ENCODE measurements around the gene INHBC.
"Not testable (repeated sequence)": the region's sequence is repeated elsewhere in the genome, so short reads cannot be mapped to it uniquely, and the experiment has no call there.

Gene INHBC

GRCh38 chr12:57491393-57492280 lies 57.1 kb downstream of the INHBC start:
- H3K27ac ChIP-seq (ENCODE audit: low read depth, low read length), result no peak overlapping the region
- H3K4me3 ChIP-seq (ENCODE audit: low read length), result no peak overlapping the region
- H3K9me3 ChIP-seq (ENCODE audit: insufficient read depth, low read depth, low read length), result peaks cover 5% of the 10 kb centered on the region; the same call in 1 of the 2 replicates
- WGBS, result 96% methylated on average over 15 of the region's 15 CpGs
- peaks cover 56% of the 10 kb centered on the region for H3K36me3 ChIP-seq (ENCODE audit: insufficient read depth, low read length)
- no peaks in the 10 kb centered on the region for H3K27me3 ChIP-seq (ENCODE audit: insufficient read depth, low read length)
- no peak overlapping the region for H3K9ac ChIP-seq (ENCODE audit: low read depth, low read length)
- H3K4me1 ChIP-seq (ENCODE audit: insufficient read depth, low read length), result peaks cover 6% of the 10 kb centered on the region; the same call in 1 of the 2 replicates

- H3K4me1 ChIP-seq (ENCODE audit: insufficient read depth, low read length); H3K4me3 ChIP-seq (ENCODE audit: low read length); H3K27me3 ChIP-seq (ENCODE audit: insufficient read depth, low read length); H3K9me3 ChIP-seq (ENCODE audit: insufficient read depth, low read depth, low read length); H3K9ac ChIP-seq (ENCODE audit: low read depth, low read length); H3K27ac ChIP-seq (ENCODE audit: low read depth, low read length): not testable (repeated sequence)
- WGBS, result 93% methylated on average over 48 of the region's 48 CpGs
- peaks cover 72% of the 10 kb centered on the region for H3K36me3 ChIP-seq (ENCODE audit: insufficient read depth, low read length)
Measured at GRCh38 chr12:57495051-57495701, 60.6 kb downstream of the INHBC start.

GRCh38 chr12:57496822-57497221 lies 62.2 kb downstream of the INHBC start:
- Histone ChIP-seq H3K4me1 (ENCODE audit: insufficient read depth, low read length) (no peaks in the 10 kb centered on the region), H3K9me3 (ENCODE audit: insufficient read depth, low read depth, low read length) (peaks cover 5% of the 10 kb centered on the region; the same call in 1 of the 2 replicates), H3K4me3 (ENCODE audit: low read length) (no peak overlapping the region), H3K36me3 (ENCODE audit: insufficient read depth, low read length) (peaks cover 72% of the 10 kb centered on the region), H3K27ac (ENCODE audit: low read depth, low read length) (no peak overlapping the region), H3K9ac (ENCODE audit: low read depth, low read length) (no peak overlapping the region), H3K27me3 (ENCODE audit: insufficient read depth, low read length) (no peaks in the 10 kb centered on the region)

GRCh38 chr12:57497223-57498131 lies 62.9 kb downstream of the INHBC start:
- Histone ChIP-seq H3K36me3 (ENCODE audit: insufficient read depth, low read length) (peaks cover 72% of the 10 kb centered on the region), H3K4me3 (ENCODE audit: low read length) (no peak overlapping the region), H3K9ac (ENCODE audit: low read depth, low read length) (no peak overlapping the region), H3K4me1 (ENCODE audit: insufficient read depth, low read length) (no peaks in the 10 kb centered on the region), H3K9me3 (ENCODE audit: insufficient read depth, low read depth, low read length) (peaks cover 5% of the 10 kb centered on the region; the same call in 1 of the 2 replicates), H3K27ac (ENCODE audit: low read depth, low read length) (no peak overlapping the region), H3K27me3 (ENCODE audit: insufficient read depth, low read length) (no peaks in the 10 kb centered on the region)
- 96% methylated on average over 12 of the region's 12 CpGs for WGBS

- no peaks in the 10 kb centered on the region for H3K9me3 ChIP-seq (ENCODE audit: insufficient read depth, low read depth, low read length)
- no peak overlapping the region for H3K27ac ChIP-seq (ENCODE audit: low read depth, low read length)
- 93% methylated on average over 9 of the region's 9 CpGs for WGBS
- H3K36me3 ChIP-seq (ENCODE audit: insufficient read depth, low read length), result peaks cover 73% of the 10 kb centered on the region
- H3K9ac ChIP-seq (ENCODE audit: low read depth, low read length), result no peak overlapping the region
- no peaks in the 10 kb centered on the region for H3K4me1 ChIP-seq (ENCODE audit: insufficient read depth, low read length)
- H3K4me3 ChIP-seq (ENCODE audit: low read length), result no peak overlapping the region
- no peaks in the 10 kb centered on the region for H3K27me3 ChIP-seq (ENCODE audit: insufficient read depth, low read length)
Measured at GRCh38 chr12:57498132-57498502, 63.5 kb downstream of the INHBC start.

- Histone ChIP-seq H3K27ac (ENCODE audit: low read depth, low read length) (no peak overlapping the region), H3K4me1 (ENCODE audit: insufficient read depth, low read length) (no peaks in the 10 kb centered on the region), H3K36me3 (ENCODE audit: insufficient read depth, low read length) (peaks cover 76% of the 10 kb centered on the region), H3K9ac (ENCODE audit: low read depth, low read length) (no peak overlapping the region), H3K9me3 (ENCODE audit: insufficient read depth, low read depth, low read length) (no peaks in the 10 kb centered on the region), H3K27me3 (ENCODE audit: insufficient read depth, low read length) (no peaks in the 10 kb centered on the region), H3K4me3 (ENCODE audit: low read length) (no peak overlapping the region)
- WGBS, result 95% methylated on average over 4 of the region's 4 CpGs
Measured at GRCh38 chr12:57498571-57498970, 64.0 kb downstream of the INHBC start.

- H3K9ac ChIP-seq (ENCODE audit: low read depth, low read length), result no peak overlapping the region
- H3K27ac ChIP-seq (ENCODE audit: low read depth, low read length), result no peak overlapping the region
- no peak overlapping the region for H3K4me3 ChIP-seq (ENCODE audit: low read length)
- H3K36me3 ChIP-seq (ENCODE audit: insufficient read depth, low read length), result peaks cover 88% of the 10 kb centered on the region
- WGBS, result 96% methylated on average over 11 of the region's 11 CpGs
- no peaks in the 10 kb centered on the region for H3K27me3 ChIP-seq (ENCODE audit: insufficient read depth, low read length)
- no peaks in the 10 kb centered on the region for H3K9me3 ChIP-seq (ENCODE audit: insufficient read depth, low read depth, low read length)
- no peaks in the 10 kb centered on the region for H3K4me1 ChIP-seq (ENCODE audit: insufficient read depth, low read length)
Measured at GRCh38 chr12:57500213-57500612, 65.6 kb downstream of the INHBC start.

Data from HUES64 (cell line).